Endothelial cell of umbilical vein (primary cell): ENCODE results near the gene ATR. TPM values are rescaled to one million over a fixed set of nuclear protein-coding genes. Genes with fewer than 3 reads are reported as not detected.

Experiments
- BruUV-seq: library from RNA; stranded (reverse); fragments of 400-500 nt; replicated peaks from 2 replicates; lab custom pipeline; 2021; lab: Mats Ljungman, UMichigan
- CTCF ChIA-PET: fragments of 300-600, 350-600 bp; sonication (Branson Sonifier 250); formaldehyde crosslinking; loops from one replicate; lab custom pipeline; 2021; ENCODE audit warnings: antibody characterized with exemption, inconsistent platforms; lab: Charles Lee
- POLR2A ChIA-PET: fragments of 300-600, 350-600 bp; sonication (Branson Sonifier 250); formaldehyde crosslinking; loops from one replicate; lab custom pipeline; 2021; ENCODE audit warnings: antibody characterized with exemption, inconsistent platforms; lab: Charles Lee
- DNase-seq: peaks from one replicate; pipeline ENCODE4 v3.0.0-alpha.2; 2011; ENCODE audit warnings: low read depth, low spot score
- FAIRE-seq: peaks from 2 replicates; lab custom pipeline; 2011; peaks lifted over from hg19 to GRCh38; lab: Jason Lieb, UNC
- H2AFZ ChIP-seq: 2 replicates; pipeline ENCODE4 v1.6.0; 2012; ENCODE audit warnings: low read depth, low read length, control low read depth, inconsistent platforms
- H3K27ac ChIP-seq: 2 replicates; pipeline ENCODE4 v1.5.1; 2011; ENCODE audit warnings: low read depth, mild to moderate bottlenecking, control low read depth, low read length, moderate library complexity; ENCODE audit not compliant: insufficient read depth
- H3K27me3 ChIP-seq, 2 experiments: 2 replicates each; pipeline versions ENCODE4 v1.6.0 to v1.6.1; 2011; ENCODE audit warnings: low read length in 2 of 2, mixed read lengths in 1 of 2; ENCODE audit not compliant: control insufficient read depth in 2 of 2, insufficient read depth in 2 of 2
- H3K36me3 ChIP-seq, 2 experiments: 2 replicates in 1 of 2; 3 replicates in 1 of 2; pipeline ENCODE4 v1.5.1; 2011; ENCODE audit warnings: low read length in 2 of 2, mild to moderate bottlenecking in 1 of 2, moderate library complexity in 1 of 2; ENCODE audit not compliant: control insufficient read depth in 2 of 2, insufficient read depth in 2 of 2; ENCODE audit errors: extremely low read depth in 1 of 2
- H3K4me1 ChIP-seq: 3 replicates; pipeline ENCODE4 v1.5.1; 2011; ENCODE audit warnings: mild to moderate bottlenecking, low read length; ENCODE audit not compliant: control insufficient read depth, insufficient read depth; ENCODE audit errors: extremely low read depth
- H3K4me2 ChIP-seq: 2 replicates; pipeline ENCODE4 v1.6.1; 2011; ENCODE audit warnings: low read length, control low read depth, mixed read lengths; ENCODE audit not compliant: insufficient read depth
- H3K4me3 ChIP-seq, 3 experiments: fragments of 200-600 bp in 1 of 3; sonication (generic), shearing (Covaris generic) in 1 of 3; replicated peaks in 1 of 3; 2 replicates each; pipeline ENCODE4 v1.5.1; 2011 to 2016; ENCODE audit warnings: control low read depth in 3 of 3, low read length in 3 of 3, mild to moderate bottlenecking in 2 of 3, inconsistent platforms in 1 of 3, low read depth in 1 of 3, moderate library complexity in 1 of 3; ENCODE audit not compliant: insufficient read depth in 1 of 3
- H3K79me2 ChIP-seq: 2 replicates; pipeline ENCODE4 v1.6.0; 2012; ENCODE audit warnings: low read length, inconsistent platforms; ENCODE audit not compliant: control insufficient read depth, insufficient read depth
- H3K9ac ChIP-seq: replicated peaks from 2 replicates; pipeline ENCODE3; 2011; ENCODE audit warnings: low read length, control low read depth; ENCODE audit not compliant: insufficient read depth; ENCODE audit errors: extremely low read depth
- H3K9me1 ChIP-seq: replicated peaks from 3 replicates; pipeline ENCODE4 v1.6.0; 2011; ENCODE audit warnings: mild to moderate bottlenecking, low read length; ENCODE audit not compliant: control insufficient read depth, insufficient read depth; ENCODE audit errors: extremely low read depth
- H3K9me3 ChIP-seq: replicated peaks from 2 replicates; pipeline ENCODE4 v1.5.1; 2012; ENCODE audit warnings: low read length, inconsistent platforms; ENCODE audit not compliant: control insufficient read depth, insufficient read depth
- H4K20me1 ChIP-seq: replicated peaks from 2 replicates; pipeline ENCODE3; 2011; ENCODE audit warnings: mild to moderate bottlenecking, low read length; ENCODE audit not compliant: control insufficient read depth, insufficient read depth; ENCODE audit errors: extremely low read depth
- CTCF ChIP-seq, 2 donors: IDR thresholded peaks; 1 replicate in 1 of 2; 2 replicates in 1 of 2; pipeline ENCODE4 v1.5.1; 2011; ENCODE audit warnings: low read length in 2 of 2, mild to moderate bottlenecking in 2 of 2, moderate library complexity in 2 of 2, control low read depth in 1 of 2, inconsistent platforms in 1 of 2, low read depth in 1 of 2; ENCODE audit not compliant: insufficient read depth in 1 of 2; ENCODE audit errors: extremely low read depth in 1 of 2
- EZH2 ChIP-seq: IDR thresholded peaks from 2 replicates; pipeline ENCODE4 v1.6.1; 2012; ENCODE audit warnings: borderline replicate concordance, low read depth, mild to moderate bottlenecking, moderate library complexity, low read length, inconsistent platforms; ENCODE audit not compliant: severe bottlenecking
- FOS ChIP-seq: IDR thresholded peaks from 2 replicates; pipeline ENCODE4 v1.6.1; 2011; ENCODE audit warnings: mild to moderate bottlenecking, low read length, moderate library complexity, borderline replicate concordance; ENCODE audit not compliant: insufficient read depth
- GATA2 ChIP-seq: IDR thresholded peaks from 2 replicates; pipeline ENCODE4 v1.7.0; 2011; ENCODE audit warnings: low read depth, mild to moderate bottlenecking, moderate library complexity, mixed read lengths, low read length; ENCODE audit not compliant: insufficient read length, insufficient read depth
- JUN ChIP-seq: IDR thresholded peaks from 2 replicates; pipeline ENCODE4 v1.6.1; 2011; ENCODE audit warnings: borderline replicate concordance, low read depth; ENCODE audit not compliant: insufficient read length, insufficient read depth
- MAX ChIP-seq: IDR thresholded peaks from 2 replicates; pipeline ENCODE4 v1.6.1; 2011; ENCODE audit not compliant: insufficient read depth, insufficient read length
- MYC ChIP-seq: IDR thresholded peaks from one replicate; pipeline ENCODE4 v1.6.1; 2011; ENCODE audit warnings: mild to moderate bottlenecking, low read depth, low read length
- POLR2A ChIP-seq: IDR thresholded peaks from 2 replicates; pipeline ENCODE4 v1.6.1; 2012; ENCODE audit warnings: low read depth, mild to moderate bottlenecking, control low read depth, low read length
- POLR2AphosphoS5 ChIP-seq: IDR thresholded peaks from 2 replicates; pipeline ENCODE4 v1.6.1; 2012; ENCODE audit warnings: low read depth, mild to moderate bottlenecking, control low read depth, low read length, moderate library complexity; ENCODE audit not compliant: insufficient read depth
- dilution Hi-C: fragments of 300-500 bp; cut with MboI; formaldehyde crosslinking; loops from one replicate; pipeline ENCODE4 v1.15.0; 2019; ENCODE audit warnings: low sequenced_read_pairs; ENCODE audit not compliant: extremely low pct_ligation_motif_present
- intact Hi-C: fragments of 100-400 bp; cut with micrococcal nuclease; formaldehyde crosslinking; loops from one replicate; pipeline ENCODE4 v1.10.0; 2022
- polyA plus RNA-seq, 4 experiments: library from polyadenylated mRNA; depleted of rRNA in 3 of 4; stranded (reverse) in 3 of 4; unstranded in 1 of 4; fragments of >200 nt; gene quantifications; 2 replicates each; pipeline versions ENCODE4 v1.2.1 to v1.2.3, GENCODE V29; 2011 to 2012; ENCODE audit warnings: missing spikeins in 1 of 4
- total RNA-seq: library from RNA; stranded (reverse); gene quantifications from 2 replicates; pipeline ENCODE4 v1.2.3, GENCODE V29; 2021

Gene ATR
- total and polyA plus RNA-seq, 2 donors (not counting 3 experiments of a cell fraction or from before 2014, with no cell fraction given), result 6.3 to 23.6 TPM

- CTCF ChIA-PET, result no interaction called here
- H3K27ac ChIP-seq, result no peak overlapping the region
- no peak overlapping the region for H2AFZ ChIP-seq
- no TSS peak for BruUV-seq
- H3K79me2 ChIP-seq, result no peaks in the 10 kb centered on the region
- peaks cover 2 to 6% of the 10 kb centered on the region in 2 experiments for H3K36me3 ChIP-seq
- H3K9me3 ChIP-seq, result no peaks in the 10 kb centered on the region
- H3K4me3 ChIP-seq, result no peak overlapping the region
- H3K9me1 ChIP-seq, result no peaks in the 10 kb centered on the region
- H3K27me3 ChIP-seq, result no peaks in the 10 kb centered on the region
- no peaks in the 10 kb centered on the region for H4K20me1 ChIP-seq
- POLR2A ChIA-PET, result no interaction called here
- FAIRE-seq, result no peak
- H3K4me2 ChIP-seq, result no peak overlapping the region
- DNase-seq, result no peak
- no peaks in the 10 kb centered on the region for H3K4me1 ChIP-seq
- no peak overlapping the region for H3K9ac ChIP-seq
- intact Hi-C loops (no loop called here), dilution Hi-C loops (no loop called here)
- TF ChIP-seq POLR2AphosphoS5 (no peak), POLR2A (no peak), JUN (no peak), GATA2 (no peak), FOS (no peak), CTCF (IDR thresholded peaks at IDR 0.05; ENCODE audit: extremely low read depth in 1 of 2, insufficient read depth in 1 of 2, low read depth in 1 of 2, low read length in 2 of 2) (no peak), EZH2 (no peak), MAX (no peak), MYC (no peak)
Observed at GRCh38 chr3:142560118-142560517, 18.4 kb downstream of the ATR start.
